ENCODE results near the gene BACE2.

The BACE2 gene

DNA sequence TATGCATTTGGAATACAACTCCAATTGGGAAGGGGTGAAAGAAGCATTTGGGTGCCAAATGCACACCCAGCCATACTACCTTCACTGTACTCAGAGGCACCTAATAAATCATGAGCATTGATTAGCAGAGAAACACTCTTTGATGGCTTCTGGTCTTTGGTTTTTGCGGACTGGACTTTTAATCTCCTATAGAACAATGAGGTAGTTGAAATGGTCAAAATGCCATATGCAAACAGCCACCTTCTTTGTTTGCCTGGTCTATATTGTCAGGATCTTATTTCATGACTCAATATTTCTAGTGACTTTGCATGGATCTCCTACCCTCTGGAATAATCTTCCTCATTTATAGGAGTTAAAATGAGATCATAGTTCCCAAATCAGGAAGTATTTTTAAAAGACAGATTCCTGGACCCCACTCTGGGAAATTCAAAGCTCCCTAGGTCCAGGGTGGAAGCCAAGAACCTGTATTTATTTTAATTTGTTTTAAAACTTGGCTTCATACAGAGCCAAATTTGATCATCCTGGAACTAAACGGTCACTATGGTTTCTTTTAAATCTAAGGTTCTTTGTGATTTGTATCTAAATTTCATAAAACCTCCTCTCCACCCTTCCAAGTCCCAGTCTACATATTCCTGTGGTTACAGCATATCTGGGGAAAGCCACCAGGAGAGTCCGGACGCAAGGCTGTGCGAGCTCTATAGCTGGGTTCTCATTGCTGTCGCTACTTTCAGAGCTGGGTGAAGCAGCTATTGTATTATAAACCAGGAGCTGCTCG is 157.4 kb downstream of the BACE2 start:
- no peak for DNase-seq

- no peak for DNase-seq
Measured at GRCh38 chr21:41326414-41327080, 158.6 kb downstream of the BACE2 start.

DNA sequence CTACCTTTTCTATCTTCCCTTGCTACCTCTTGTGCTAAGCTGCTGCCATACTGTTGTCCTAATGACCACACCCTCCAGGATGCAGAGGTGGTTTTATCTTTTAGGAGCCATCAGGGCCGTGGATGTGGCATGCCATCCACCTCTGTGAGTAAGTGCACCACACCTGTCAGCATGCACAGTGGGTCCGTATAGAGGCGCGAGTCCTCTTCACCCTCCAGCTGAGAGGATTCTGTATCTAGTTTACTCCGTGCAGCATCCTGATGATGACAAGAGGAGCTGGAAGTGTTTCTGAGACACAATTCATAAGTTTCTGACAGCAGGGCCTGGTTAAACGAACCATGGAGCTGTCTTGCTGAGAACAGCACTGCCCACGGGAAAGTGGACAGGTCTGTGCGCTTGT is 159.8 kb downstream of the BACE2 start:
- no peak for DNase-seq

DNA sequence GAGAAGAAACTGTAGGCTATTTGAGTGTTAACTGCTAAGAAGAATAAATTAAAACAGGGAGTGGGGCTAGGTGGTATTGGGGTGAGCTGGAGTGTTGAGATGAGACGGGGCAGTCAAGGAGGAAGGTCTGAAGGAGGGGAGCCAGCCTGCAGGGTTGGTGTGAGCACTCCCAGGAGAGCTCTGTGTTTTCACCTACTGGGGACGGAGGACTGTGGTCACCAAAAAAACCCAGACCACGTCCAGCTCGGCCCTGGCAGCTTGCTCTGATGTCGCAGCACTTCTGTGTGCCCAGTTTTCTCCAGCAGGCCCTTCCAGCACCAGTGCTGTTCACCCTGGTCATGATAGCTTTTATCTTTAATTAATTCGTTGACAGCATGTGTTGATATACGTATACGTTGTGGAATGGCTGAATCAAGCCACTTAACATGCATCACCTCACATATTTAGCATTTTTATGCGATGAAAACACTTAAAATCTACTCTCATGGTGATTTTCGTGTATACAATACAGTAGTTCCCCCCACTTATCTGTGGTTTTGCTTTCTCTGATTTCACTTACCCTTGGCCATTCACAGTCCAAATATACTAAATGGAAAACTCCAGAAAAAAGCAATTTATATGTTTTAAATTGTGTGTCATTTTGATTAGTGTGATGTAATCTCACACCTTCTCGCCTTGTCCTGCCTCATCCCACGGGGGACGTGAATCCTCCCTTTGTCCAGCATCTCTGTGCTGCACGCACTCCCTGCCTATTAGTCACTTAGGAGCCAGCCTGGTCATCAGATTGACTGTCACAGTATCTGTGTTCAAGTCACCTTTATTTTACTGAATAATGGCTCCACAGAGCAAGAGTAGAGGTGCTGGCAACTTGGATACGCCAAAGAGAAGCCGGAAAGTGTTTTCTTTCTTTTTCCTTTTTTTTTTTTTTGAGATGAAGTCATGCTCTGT is 161.0 kb downstream of the BACE2 start:
- DNase-seq = no peak

All from activated CD4-positive, CD25-positive, alpha-beta regulatory T cell treated with anti-CD3 and anti-CD28 coated beads, Interleukin-2, amount 50 U/mL, for 72 hours (primary cell).